HepG2 (cell line): ENCODE data around the gene ALLC. TPM values are rescaled to one million over a fixed set of nuclear protein-coding genes. Genes with fewer than 3 reads are reported as not detected.

ENCODE experiments used
- AFF4 ChIP-seq: sonication (generic); formaldehyde crosslinking; IDR thresholded peaks from 2 replicates; pipeline ENCODE4 v1.4.0; 2020; ENCODE audit warnings: missing genetic modification reagents
- BCL6 ChIP-seq: IDR thresholded peaks from 2 replicates; pipeline ENCODE4 v1.6.1; 2016; ENCODE audit warnings: missing genetic modification reagents, missing compliant biosample characterization
- FOSL1 ChIP-seq: sonication (generic); formaldehyde crosslinking; IDR thresholded peaks from 2 replicates; pipeline ENCODE4 v1.9.0; 2021; ENCODE audit warnings: missing genetic modification reagents, borderline replicate concordance
- GATAD1 ChIP-seq: IDR thresholded peaks from 2 replicates; pipeline ENCODE4 v1.6.1; 2016; ENCODE audit warnings: missing genetic modification reagents, missing compliant biosample characterization
- HNF1A ChIP-seq, 2 experiments: sonication (generic) in 1 of 2; formaldehyde crosslinking in 1 of 2; IDR thresholded peaks; 2 replicates each; pipeline versions ENCODE4 v1.4.0 to v1.6.1; 2016 to 2020; ENCODE audit warnings: borderline replicate concordance in 1 of 2, low read depth in 1 of 2, mild to moderate bottlenecking in 1 of 2, missing genetic modification reagents in 1 of 2
- MEF2D ChIP-seq: sonication (generic); formaldehyde crosslinking; IDR thresholded peaks from 2 replicates; pipeline ENCODE4 v1.5.1; 2020; ENCODE audit warnings: mild to moderate bottlenecking, missing genetic modification reagents
- MIER3 ChIP-seq: IDR thresholded peaks from 2 replicates; pipeline ENCODE4 v1.6.1; 2016; ENCODE audit warnings: missing compliant biosample characterization, borderline replicate concordance
- REXO4 ChIP-seq: sonication (generic); formaldehyde crosslinking; IDR thresholded peaks from 2 replicates; pipeline ENCODE4 v1.8.0; 2022; ENCODE audit warnings: missing genetic modification reagents, mild to moderate bottlenecking, borderline replicate concordance
- SP140L ChIP-seq: sonication (generic); formaldehyde crosslinking; IDR thresholded peaks from 2 replicates; pipeline ENCODE4 v1.4.0; 2020; ENCODE audit warnings: missing genetic modification reagents, borderline replicate concordance
- ZNF317 ChIP-seq: sonication (generic); formaldehyde crosslinking; IDR thresholded peaks from 2 replicates; pipeline ENCODE4 v1.5.0; 2020; ENCODE audit warnings: mild to moderate bottlenecking, missing genetic modification reagents
- ZNF564 ChIP-seq: sonication (generic); formaldehyde crosslinking; IDR thresholded peaks from 2 replicates; pipeline ENCODE4 v1.8.1; 2023; ENCODE audit warnings: mild to moderate bottlenecking, missing genetic modification reagents
- ZNF660 ChIP-seq: sonication (generic); formaldehyde crosslinking; IDR thresholded peaks from 2 replicates; pipeline ENCODE4 v1.5.1; 2020; ENCODE audit warnings: mild to moderate bottlenecking, low read depth, missing genetic modification reagents, borderline replicate concordance
- polyA plus RNA-seq, 8 experiments: library from polyadenylated mRNA; depleted of rRNA in 3 of 8; stranded (reverse) in 7 of 8; unstranded in 1 of 8; fragments of >200 nt; fragmentation: Illumina TruSeq in 4 of 8; extraction: Trizol in 4 of 8; gene quantifications; 2 replicates each; pipeline versions ENCODE4 v1.2.1 to v1.2.3, GENCODE V29; 2011 to 2016; ENCODE audit warnings: low read depth in 4 of 8, missing spikeins in 1 of 8, mixed read lengths in 1 of 8; ENCODE audit not compliant: insufficient read depth in 1 of 8
- total RNA-seq, 5 experiments: library from RNA; depleted of rRNA; stranded (reverse); fragments of >200 nt; fragmentation: Illumina TruSeq; extraction: Trizol; gene quantifications; 2 replicates each; pipeline ENCODE4 v1.2.3, GENCODE V29; 2016; ENCODE audit warnings: low read depth in 1 of 5
- TF ChIP-seq, protein P1 (sequence below): sonication (generic); formaldehyde crosslinking; conservative IDR thresholded peaks from 2 replicates; pipeline ENCODE4 v1.4.0; 2020; ENCODE audit warnings: mild to moderate bottlenecking, missing genetic modification reagents, moderate library complexity
- TF ChIP-seq, protein P2 (sequence below): sonication (generic); formaldehyde crosslinking; IDR thresholded peaks from 2 replicates; pipeline ENCODE4 v1.4.0; 2020; ENCODE audit warnings: missing genetic modification reagents, borderline replicate concordance

The ALLC gene
- total and polyA plus RNA-seq, 2 of the 13 experiments (the other 11 are each of a cell fraction or from before 2014, with no cell fraction given), result 0.08 to 0.11 TPM

DNA sequence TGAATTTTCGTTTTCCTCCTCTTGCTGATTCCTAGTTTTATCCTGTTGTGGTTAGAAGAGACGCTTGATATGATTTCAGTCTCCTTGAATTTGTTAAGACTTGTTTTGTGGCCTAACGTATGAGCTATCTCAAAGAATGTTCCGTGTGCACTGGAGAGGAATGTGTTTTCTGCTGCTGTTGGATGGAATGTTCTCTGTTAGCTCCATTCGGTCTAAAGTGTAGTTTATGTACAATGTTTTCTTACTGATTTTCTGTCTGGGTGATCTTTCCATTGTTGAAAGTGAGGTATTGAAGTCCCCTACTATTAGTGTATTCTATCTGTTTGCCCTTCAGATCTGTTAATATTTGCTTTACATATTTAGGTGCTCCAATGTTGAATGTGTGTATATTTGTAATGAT is 37.2 kb upstream of the ALLC start (continued):
- TF ChIP-seq, protein P1, sequence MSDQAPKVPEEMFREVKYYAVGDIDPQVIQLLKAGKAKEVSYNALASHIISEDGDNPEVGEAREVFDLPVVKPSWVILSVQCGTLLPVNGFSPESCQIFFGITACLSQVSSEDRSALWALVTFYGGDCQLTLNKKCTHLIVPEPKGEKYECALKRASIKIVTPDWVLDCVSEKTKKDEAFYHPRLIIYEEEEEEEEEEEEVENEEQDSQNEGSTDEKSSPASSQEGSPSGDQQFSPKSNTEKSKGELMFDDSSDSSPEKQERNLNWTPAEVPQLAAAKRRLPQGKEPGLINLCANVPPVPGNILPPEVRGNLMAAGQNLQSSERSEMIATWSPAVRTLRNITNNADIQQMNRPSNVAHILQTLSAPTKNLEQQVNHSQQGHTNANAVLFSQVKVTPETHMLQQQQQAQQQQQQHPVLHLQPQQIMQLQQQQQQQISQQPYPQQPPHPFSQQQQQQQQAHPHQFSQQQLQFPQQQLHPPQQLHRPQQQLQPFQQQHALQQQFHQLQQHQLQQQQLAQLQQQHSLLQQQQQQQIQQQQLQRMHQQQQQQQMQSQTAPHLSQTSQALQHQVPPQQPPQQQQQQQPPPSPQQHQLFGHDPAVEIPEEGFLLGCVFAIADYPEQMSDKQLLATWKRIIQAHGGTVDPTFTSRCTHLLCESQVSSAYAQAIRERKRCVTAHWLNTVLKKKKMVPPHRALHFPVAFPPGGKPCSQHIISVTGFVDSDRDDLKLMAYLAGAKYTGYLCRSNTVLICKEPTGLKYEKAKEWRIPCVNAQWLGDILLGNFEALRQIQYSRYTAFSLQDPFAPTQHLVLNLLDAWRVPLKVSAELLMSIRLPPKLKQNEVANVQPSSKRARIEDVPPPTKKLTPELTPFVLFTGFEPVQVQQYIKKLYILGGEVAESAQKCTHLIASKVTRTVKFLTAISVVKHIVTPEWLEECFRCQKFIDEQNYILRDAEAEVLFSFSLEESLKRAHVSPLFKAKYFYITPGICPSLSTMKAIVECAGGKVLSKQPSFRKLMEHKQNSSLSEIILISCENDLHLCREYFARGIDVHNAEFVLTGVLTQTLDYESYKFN (CRISPR knock-in tag), result peak; percentile 82
- TF ChIP-seq REXO4 (CRISPR knock-in tag) (no peak), SP140L (CRISPR knock-in tag) (no peak), ZNF317 (peak; percentile 74), AFF4 (CRISPR knock-in tag) (no peak), GATAD1 (CRISPR knock-in tag) (0 out of 2 replicates have a peak, but pooled peaks have one; percentile 20), MEF2D (CRISPR knock-in tag) (peak; percentile 77), ZNF564 (CRISPR knock-in tag) (no peak), BCL6 (CRISPR knock-in tag) (peak; percentile 86), FOSL1 (no peak), ZNF660 (CRISPR knock-in tag) (no peak), HNF1A (IDR thresholded peaks at IDR 0.05; ENCODE audit: low read depth) (0 out of 2 replicates have a peak, but pooled peaks have one; percentile 5), HNF1A (CRISPR knock-in tag; IDR thresholded peaks at IDR 0.05; ENCODE audit: borderline replicate concordance) (no peak), MIER3 (no peak)
- TF ChIP-seq, protein P2, sequence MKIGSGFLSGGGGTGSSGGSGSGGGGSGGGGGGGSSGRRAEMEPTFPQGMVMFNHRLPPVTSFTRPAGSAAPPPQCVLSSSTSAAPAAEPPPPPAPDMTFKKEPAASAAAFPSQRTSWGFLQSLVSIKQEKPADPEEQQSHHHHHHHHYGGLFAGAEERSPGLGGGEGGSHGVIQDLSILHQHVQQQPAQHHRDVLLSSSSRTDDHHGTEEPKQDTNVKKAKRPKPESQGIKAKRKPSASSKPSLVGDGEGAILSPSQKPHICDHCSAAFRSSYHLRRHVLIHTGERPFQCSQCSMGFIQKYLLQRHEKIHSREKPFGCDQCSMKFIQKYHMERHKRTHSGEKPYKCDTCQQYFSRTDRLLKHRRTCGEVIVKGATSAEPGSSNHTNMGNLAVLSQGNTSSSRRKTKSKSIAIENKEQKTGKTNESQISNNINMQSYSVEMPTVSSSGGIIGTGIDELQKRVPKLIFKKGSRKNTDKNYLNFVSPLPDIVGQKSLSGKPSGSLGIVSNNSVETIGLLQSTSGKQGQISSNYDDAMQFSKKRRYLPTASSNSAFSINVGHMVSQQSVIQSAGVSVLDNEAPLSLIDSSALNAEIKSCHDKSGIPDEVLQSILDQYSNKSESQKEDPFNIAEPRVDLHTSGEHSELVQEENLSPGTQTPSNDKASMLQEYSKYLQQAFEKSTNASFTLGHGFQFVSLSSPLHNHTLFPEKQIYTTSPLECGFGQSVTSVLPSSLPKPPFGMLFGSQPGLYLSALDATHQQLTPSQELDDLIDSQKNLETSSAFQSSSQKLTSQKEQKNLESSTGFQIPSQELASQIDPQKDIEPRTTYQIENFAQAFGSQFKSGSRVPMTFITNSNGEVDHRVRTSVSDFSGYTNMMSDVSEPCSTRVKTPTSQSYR (CRISPR knock-in tag), result peak; percentile 42; the same call in 1 of the 2 replicates
